Hepatic stellate cell (primary cell): Measurements from ENCODE around the gene PCDHGB4.
"Not testable (repeated sequence)": the region's sequence is repeated elsewhere in the genome, so short reads cannot be mapped to it uniquely, and the experiment has no call there.

Source experiments
- DNase-seq: peaks from one replicate; pipeline ENCODE4 v3.0.0; 2011; ENCODE audit warnings: low spot score

The PCDHGB4 gene

DNA sequence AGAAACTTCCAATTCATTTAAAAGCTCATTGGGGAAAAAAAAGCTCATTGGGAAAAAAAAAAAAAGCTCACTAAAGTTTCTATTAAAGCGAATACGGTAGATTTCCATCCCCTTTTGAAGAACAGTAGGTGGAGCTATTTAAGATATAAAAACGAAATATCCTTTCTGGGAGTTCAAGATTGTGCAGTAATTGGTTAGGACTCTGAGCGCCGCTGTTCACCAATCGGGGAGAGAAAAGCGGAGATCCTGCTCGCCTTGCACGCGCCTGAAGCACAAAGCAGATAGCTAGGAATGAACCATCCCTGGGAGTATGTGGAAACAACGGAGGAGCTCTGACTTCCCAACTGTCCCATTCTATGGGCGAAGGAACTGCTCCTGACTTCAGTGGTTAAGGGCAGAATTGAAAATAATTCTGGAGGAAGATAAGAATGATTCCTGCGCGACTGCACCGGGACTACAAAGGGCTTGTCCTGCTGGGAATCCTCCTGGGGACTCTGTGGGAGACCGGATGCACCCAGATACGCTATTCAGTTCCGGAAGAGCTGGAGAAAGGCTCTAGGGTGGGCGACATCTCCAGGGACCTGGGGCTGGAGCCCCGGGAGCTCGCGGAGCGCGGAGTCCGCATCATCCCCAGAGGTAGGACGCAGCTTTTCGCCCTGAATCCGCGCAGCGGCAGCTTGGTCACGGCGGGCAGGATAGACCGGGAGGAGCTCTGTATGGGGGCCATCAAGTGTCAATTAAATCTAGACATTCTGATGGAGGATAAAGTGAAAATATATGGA is 43.0 kb downstream of the PCDHGB4 start, which contains the start of gene PCDHGA12:
PCDHGA12 (plus strand) TSS at position 176 of the 782 bp plus-strand sequence; CDS start at position 429, 253 bp downstream.
- DNase-seq = peak; percentile 86

DNA sequence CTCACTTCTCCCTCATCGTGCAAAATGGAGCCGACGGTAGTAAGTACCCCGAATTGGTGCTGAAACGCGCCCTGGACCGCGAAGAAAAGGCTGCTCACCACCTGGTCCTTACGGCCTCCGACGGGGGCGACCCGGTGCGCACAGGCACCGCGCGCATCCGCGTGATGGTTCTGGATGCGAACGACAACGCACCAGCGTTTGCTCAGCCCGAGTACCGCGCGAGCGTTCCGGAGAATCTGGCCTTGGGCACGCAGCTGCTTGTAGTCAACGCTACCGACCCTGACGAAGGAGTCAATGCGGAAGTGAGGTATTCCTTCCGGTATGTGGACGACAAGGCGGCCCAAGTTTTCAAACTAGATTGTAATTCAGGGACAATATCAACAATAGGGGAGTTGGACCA is 43.8 kb downstream of the PCDHGB4 start:
- no peak for DNase-seq

DNA sequence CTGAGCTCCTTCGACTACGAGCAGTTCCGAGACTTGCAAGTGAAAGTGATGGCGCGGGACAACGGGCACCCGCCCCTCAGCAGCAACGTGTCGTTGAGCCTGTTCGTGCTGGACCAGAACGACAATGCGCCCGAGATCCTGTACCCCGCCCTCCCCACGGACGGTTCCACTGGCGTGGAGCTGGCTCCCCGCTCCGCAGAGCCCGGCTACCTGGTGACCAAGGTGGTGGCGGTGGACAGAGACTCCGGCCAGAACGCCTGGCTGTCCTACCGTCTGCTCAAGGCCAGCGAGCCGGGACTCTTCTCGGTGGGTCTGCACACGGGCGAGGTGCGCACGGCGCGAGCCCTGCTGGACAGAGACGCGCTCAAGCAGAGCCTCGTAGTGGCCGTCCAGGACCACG is 44.8 kb downstream of the PCDHGB4 start:
- DNase-seq = not testable (repeated sequence)

DNA sequence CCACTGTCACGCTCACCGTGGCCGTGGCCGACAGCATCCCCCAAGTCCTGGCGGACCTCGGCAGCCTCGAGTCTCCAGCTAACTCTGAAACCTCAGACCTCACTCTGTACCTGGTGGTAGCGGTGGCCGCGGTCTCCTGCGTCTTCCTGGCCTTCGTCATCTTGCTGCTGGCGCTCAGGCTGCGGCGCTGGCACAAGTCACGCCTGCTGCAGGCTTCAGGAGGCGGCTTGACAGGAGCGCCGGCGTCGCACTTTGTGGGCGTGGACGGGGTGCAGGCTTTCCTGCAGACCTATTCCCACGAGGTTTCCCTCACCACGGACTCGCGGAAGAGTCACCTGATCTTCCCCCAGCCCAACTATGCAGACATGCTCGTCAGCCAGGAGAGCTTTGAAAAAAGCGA is 45.2 kb downstream of the PCDHGB4 start:
- DNase-seq = not testable (repeated sequence)

DNA sequence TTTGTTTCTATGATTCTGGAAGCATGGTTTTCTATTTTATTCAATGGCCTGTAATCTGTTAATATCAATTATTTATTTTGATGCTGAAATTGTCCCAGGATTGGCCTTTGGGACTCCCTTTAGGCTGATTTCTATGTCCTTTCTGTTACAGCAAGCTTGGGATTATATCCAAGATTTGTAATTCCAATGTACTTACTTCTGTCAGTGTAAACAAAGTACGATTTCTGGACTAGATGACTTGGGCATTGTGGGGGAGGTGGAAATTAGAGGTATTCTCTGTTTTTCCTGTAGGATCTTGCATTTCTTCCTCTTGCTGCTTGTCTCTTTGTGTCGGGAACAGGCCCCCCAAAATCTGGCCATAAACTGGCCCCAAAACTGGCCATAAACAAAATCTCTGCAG is 46.5 kb downstream of the PCDHGB4 start:
- DNase-seq = no peak

DNA sequence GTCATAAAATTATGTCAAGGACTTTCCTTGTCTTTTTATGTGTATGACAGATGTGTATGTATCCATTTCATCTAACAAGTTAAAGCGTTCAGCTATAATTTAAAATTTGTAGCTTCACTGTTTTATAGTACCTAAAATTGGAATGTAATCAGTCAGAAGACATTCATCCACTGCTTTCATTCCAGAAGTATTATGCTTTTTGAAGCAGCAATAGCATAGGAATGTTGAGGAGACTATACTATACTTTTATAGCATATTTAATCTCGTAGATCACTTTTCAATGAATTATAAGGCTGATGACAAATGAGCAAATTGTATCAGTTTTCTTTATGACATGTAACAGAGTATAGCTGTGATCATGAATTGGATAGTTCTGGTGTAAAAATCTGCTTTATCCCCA is 49.7 kb downstream of the PCDHGB4 start:
- DNase-seq = no peak

DNA sequence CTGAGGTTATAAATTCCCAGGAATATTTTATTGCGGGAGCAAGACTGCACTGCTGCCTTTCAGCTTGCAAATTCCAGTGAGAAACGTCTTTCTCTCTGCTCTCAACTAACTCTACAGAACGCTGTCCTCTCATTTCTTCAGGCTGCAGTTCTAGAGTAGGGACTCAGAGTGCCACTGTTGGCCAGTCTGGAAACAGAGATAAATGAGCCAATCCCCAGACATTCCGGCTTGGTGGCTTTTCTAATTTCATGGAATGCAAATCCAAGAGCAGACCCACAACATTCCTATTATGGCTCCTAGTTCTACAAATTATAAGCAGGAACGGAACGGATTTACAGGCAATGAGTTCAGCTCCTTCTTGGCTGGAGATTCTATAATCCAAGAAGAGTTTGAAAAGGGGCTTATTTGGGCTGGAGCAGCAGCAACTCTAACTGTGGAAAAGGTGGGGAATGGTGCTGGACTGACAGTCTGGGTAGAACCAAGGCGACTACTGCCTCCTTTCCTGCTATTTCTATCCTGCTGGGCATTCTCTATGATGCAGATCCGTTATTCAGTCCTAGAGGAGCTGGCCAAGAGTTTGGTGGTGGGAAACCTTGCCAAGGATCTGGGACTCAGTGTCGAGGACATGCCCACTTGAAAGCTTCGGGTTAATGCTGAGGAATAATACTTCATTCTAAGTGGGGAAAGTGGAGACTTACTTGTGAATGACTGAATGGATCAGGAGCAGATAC is 52.1 kb downstream of the PCDHGB4 start:
- DNase-seq = no peak
